Immature natural killer cell (primary cell): ENCODE measurements around the gene WNT3A. TPM values are rescaled to one million over a fixed set of nuclear protein-coding genes. Genes with fewer than 3 reads are reported as not detected.
A peak's percentile ranks its signal among the peaks of the same experiment; 100 is the strongest.

Source experiments
- DNase-seq, 3 donors: peaks; one replicate each; pipeline ENCODE4 v3.0.0; 2022; ENCODE audit warnings: mixed read lengths in 1 of 3
- H3K27ac Mint-ChIP-seq, 6 donors: one replicate each; pipeline ENCODE4 v1.8.0; 2020; ENCODE audit warnings: mixed read lengths in 6 of 6, mild to moderate bottlenecking in 5 of 6, inconsistent platforms in 4 of 6, moderate library complexity in 3 of 6
- H3K27me3 Mint-ChIP-seq, 3 donors: one replicate each; pipeline ENCODE4 v1.8.0; 2020 to 2021; ENCODE audit warnings: low read depth in 3 of 3, mild to moderate bottlenecking in 3 of 3, mixed read lengths in 3 of 3, moderate library complexity in 3 of 3, inconsistent platforms in 1 of 3
- H3K36me3 Mint-ChIP-seq, 3 donors: one replicate each; pipeline ENCODE4 v1.8.0; 2020; ENCODE audit warnings: mixed read lengths in 3 of 3, inconsistent platforms in 2 of 3, mild to moderate bottlenecking in 2 of 3
- H3K4me1 Mint-ChIP-seq, 2 donors: one replicate each; pipeline ENCODE4 v1.8.0; 2020; ENCODE audit warnings: inconsistent platforms in 2 of 2, mild to moderate bottlenecking in 2 of 2, mixed read lengths in 2 of 2, moderate library complexity in 1 of 2
- H3K4me3 Mint-ChIP-seq, 5 donors: one replicate each; pipeline ENCODE4 v1.8.0; 2020; ENCODE audit warnings: mild to moderate bottlenecking in 5 of 5, mixed read lengths in 5 of 5, inconsistent platforms in 3 of 5, moderate library complexity in 3 of 5
- H3K9me3 Mint-ChIP-seq, 6 donors: one replicate each; pipeline ENCODE4 v1.8.0; 2020; ENCODE audit warnings: mild to moderate bottlenecking in 6 of 6, mixed read lengths in 6 of 6, inconsistent platforms in 4 of 6, moderate library complexity in 3 of 6
- polyA plus RNA-seq, 3 donors: library from polyadenylated mRNA; unstranded; fragments of 300-500 nt; fragmentation: Illumina TruSeq; gene quantifications; one replicate each; pipeline ENCODE4 v1.2.3, GENCODE V29; 2021

Gene WNT3A
- polyA plus RNA-seq, 3 donors from 2014 or later = not detected

DNA sequence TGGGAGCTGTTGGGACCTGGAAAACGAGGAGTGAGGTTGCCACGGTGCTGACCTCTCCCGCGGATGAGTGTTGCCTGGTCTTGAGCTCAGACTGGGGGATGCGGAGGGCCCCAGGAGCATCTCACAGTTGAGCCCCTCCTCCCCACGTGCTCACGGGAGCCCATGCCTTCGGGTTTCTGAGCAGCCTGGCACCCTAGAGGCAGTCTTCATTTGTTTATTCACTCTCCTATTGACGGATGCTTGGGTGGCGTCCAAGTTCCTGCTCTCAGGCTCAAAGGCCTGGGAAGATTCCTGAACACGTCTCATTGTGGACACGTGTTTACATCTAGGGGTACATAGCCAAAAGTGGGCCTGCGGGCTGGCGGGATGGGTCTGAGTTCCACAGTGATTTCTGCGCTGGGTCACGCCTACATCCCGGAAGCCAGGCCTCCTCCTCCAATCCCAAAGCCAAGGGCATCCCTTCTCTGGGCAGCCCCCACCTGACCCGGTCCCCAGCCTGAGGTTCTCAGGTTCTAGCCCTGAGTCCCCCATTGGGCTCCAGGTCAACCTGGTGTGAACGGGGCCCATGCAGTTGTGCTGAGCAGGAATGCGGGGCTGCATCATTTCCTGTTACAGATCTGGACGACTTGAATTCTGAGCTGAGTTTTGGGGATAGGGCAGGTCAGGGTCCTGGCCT, 14.7 kb downstream of the WNT3A start:
- H3K4me1 Mint-ChIP-seq = no peaks in the 10 kb centered on the region
- DNase-seq = no peak

DNA sequence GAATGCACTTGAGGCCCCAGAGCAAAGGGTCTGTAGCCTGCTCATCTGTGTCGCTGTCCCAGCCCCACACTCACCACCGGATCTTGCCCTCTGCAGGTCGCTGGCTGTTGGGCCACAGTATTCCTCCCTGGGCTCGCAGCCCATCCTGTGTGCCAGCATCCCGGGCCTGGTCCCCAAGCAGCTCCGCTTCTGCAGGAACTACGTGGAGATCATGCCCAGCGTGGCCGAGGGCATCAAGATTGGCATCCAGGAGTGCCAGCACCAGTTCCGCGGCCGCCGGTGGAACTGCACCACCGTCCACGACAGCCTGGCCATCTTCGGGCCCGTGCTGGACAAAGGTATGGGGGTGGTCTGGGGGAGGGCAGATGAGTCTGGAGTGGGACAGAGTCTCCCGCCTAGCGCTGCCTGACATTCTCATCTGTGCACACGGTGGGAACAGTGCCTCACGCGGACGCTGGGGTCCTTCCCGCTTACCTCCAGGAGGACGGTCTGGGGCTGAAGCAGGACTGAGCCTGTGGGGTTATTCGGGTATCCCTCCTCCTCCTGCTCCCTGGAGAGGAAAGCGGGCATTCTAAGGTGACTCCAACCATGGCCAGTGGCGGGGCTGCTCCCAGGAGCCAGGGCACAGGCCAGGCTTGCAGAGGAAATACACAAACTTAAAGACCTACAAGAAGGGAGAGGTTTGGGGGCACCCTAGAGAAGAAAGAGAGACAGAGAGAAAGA, 15.9 kb downstream of the WNT3A start:
- no peaks in the 10 kb centered on the region for H3K9me3 Mint-ChIP-seq
- no peak for DNase-seq
- H3K4me3 Mint-ChIP-seq = no peak overlapping the region
- H3K27ac Mint-ChIP-seq = no peak overlapping the region
- no peaks in the 10 kb centered on the region for H3K36me3 Mint-ChIP-seq
- H3K4me1 Mint-ChIP-seq = no peaks in the 10 kb centered on the region
- peaks cover 0 to 13% (median 3%) of the 10 kb centered on the region in 3 donors for H3K27me3 Mint-ChIP-seq

More for the DNA sequence above, 14.7 kb downstream of the WNT3A start:
- Mint-ChIP-seq H3K27me3 (peaks cover 0 to 13% (median 5%) of the 10 kb centered on the region in 3 donors), H3K4me3 (no peak overlapping the region), H3K36me3 (no peaks in the 10 kb centered on the region), H3K9me3 (no peaks in the 10 kb centered on the region), H3K27ac (no peak overlapping the region)

- no peaks in the 10 kb centered on the region for H3K36me3 Mint-ChIP-seq
Measured at GRCh38 chr1:228023294-228023639, 16.5 kb downstream of the WNT3A start.

GRCh38 chr1:228029281-228029680, 22.5 kb downstream of the WNT3A start:
- Mint-ChIP-seq H3K27ac (no peak overlapping the region), H3K9me3 (no peaks in the 10 kb centered on the region), H3K36me3 (no peaks in the 10 kb centered on the region), H3K4me1 (no peaks in the 10 kb centered on the region), H3K27me3 (peaks cover 1 to 6% (median 4%) of the 10 kb centered on the region in 3 donors), H3K4me3 (no peak overlapping the region)
- no peak for DNase-seq

More at GRCh38 chr1:228023294-228023639, 16.5 kb downstream of the WNT3A start:
- no peaks in the 10 kb centered on the region for H3K9me3 Mint-ChIP-seq
- H3K27ac Mint-ChIP-seq = no peak overlapping the region
- no peak overlapping the region for H3K4me3 Mint-ChIP-seq
- no peak for DNase-seq
- peaks cover 0 to 13% (median 3%) of the 10 kb centered on the region in 3 donors for H3K27me3 Mint-ChIP-seq
- no peaks in the 10 kb centered on the region for H3K4me1 Mint-ChIP-seq

DNA sequence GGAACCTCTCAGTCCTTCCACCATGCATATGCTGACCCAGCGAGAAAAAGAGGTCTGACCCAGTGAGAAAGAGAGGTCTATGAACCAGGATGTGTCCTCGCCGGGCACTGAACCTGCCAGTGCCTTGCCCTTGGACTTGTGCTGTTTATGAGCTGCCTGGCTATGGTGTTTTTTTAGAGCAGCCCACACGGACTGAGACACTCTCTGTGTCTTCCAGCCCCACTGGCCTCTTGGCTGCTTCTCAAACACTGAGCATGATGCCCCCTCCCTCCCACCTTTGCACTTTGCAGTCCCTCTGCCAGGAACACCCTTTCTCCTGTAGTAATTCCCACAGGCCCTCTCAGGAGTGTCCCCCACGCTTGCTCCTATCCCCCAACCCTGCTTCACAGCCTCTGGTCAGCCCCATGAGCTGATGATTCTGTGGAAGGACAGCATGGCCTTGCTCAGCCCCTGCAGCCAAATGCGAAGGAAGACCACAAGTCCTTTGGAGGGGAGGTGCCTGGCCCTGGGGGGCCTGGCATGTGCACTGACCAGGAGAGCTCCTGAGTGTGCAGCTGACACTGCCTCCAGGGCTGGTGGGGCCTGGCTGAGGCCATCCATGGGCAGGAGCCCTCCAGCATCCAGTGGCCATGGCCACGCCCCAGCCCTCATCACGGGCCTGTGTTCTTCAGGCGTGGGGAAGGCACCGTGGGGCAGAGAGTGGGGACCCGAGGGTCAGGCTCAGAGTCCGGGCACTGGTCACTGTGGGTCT, 23.8 kb downstream of the WNT3A start:
- Mint-ChIP-seq H3K36me3 (no peaks in the 10 kb centered on the region), H3K9me3 (no peaks in the 10 kb centered on the region), H3K27me3 (peaks cover 1 to 4% (median 1%) of the 10 kb centered on the region in 3 donors), H3K4me1 (no peaks in the 10 kb centered on the region), H3K27ac (no peak overlapping the region), H3K4me3 (no peak overlapping the region)
- no peak for DNase-seq

- H3K9me3 Mint-ChIP-seq = no peaks in the 10 kb centered on the region
- no peak overlapping the region for H3K4me3 Mint-ChIP-seq
- no peaks in the 10 kb centered on the region for H3K4me1 Mint-ChIP-seq
- no peaks in the 10 kb centered on the region for H3K36me3 Mint-ChIP-seq
- H3K27me3 Mint-ChIP-seq = peaks cover 1 to 4% (median 3%) of the 10 kb centered on the region in 3 donors
- H3K27ac Mint-ChIP-seq = no peak overlapping the region
- no peak for DNase-seq
Measured at GRCh38 chr1:228031276-228031995, 24.6 kb downstream of the WNT3A start.

DNA sequence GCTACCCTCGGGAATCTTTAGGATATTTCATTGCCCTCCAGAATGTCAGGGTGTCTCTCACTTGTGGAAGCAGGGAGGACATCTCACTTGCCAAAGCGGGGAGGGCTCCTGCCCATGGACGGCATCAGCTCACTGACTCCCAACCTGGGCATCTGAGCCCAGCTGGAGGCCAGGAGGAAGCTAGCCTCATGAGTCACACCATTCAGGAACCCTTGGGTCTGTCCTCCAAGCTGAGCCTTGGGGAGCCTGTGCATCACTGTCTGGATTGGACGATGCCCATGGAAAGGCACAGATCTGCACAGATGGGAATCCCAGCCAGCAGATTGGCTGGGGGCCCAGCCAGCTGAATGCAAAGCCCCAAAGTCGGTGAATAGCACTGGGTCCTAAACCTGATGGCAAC, 25.2 kb downstream of the WNT3A start:
- no peak overlapping the region for H3K27ac Mint-ChIP-seq
- H3K27me3 Mint-ChIP-seq = peaks cover 1 to 5% (median 4%) of the 10 kb centered on the region in 3 donors
- no peaks in the 10 kb centered on the region for H3K9me3 Mint-ChIP-seq
- H3K4me1 Mint-ChIP-seq = no peaks in the 10 kb centered on the region
- no peaks in the 10 kb centered on the region for H3K36me3 Mint-ChIP-seq
- DNase-seq = no peak
- H3K4me3 Mint-ChIP-seq = no peak overlapping the region

DNA sequence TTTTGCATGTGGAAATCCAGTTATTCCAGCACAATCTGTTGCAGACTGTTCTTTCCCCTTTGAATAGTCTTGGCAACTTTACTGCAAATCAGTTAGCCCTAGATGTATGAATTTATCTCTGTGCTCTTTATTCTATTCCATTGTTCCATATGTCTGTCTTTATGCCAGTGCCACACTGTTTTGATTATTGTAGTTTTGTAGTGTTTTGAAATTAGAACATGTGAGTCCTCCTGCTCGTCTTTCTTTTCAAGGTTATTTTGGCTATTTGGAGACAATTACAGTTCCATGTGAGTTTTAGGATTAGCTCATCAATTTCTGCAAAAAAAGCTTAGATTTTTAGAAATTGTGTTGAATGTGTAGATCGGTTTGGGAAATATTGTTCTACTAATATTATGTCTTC, 26.6 kb downstream of the WNT3A start:
- Mint-ChIP-seq H3K27ac (no peak overlapping the region), H3K4me3 (no peak overlapping the region), H3K4me1 (no peaks in the 10 kb centered on the region), H3K36me3 (no peaks in the 10 kb centered on the region), H3K9me3 (no peaks in the 10 kb centered on the region), H3K27me3 (peaks cover 3 to 5% (median 5%) of the 10 kb centered on the region in 3 donors)
- no peak for DNase-seq

DNA sequence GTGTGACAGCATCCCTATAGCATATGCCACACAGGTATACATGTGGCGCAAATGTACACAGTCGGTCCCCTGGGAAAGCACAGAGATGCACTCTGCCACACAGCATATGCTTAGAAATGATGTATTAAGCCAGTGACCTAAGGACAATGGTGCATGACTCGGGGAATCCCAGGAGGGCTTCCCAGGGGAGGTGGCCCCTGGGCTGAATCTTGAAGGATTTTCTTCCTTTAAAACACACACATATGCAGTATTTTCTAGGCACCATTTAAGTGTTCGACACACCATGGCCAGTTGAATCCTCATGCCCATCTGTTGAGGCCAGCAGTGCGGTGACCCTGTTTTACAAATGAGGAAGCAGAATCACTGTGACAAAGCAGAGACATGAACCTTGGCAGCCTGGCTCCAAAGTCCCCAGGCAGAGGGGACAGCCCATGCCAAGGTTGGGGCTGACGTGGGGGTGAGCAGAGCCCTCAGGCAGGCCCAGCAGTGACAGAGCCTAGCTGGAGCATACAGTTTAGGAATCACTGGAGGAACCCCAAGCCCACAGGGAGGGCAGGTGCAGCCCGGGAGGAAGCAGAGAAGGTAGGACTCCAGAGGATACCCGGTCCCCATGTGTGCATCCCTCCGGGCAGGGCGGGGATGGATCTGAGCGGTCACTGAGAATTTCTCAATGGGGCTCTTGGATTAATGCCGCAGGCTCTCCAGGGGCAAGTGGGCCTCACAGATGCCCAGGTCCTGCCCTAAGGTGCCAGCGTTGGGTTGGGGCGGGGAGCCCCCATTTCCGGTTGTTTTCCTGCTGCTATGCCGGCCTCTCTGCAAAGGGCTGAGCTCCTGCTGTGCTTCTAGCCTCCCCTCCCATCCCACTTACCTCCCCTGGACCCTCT, 28.4 kb downstream of the WNT3A start:
- Mint-ChIP-seq H3K27me3 (peaks cover 5 to 8% (median 8%) of the 10 kb centered on the region in 3 donors), H3K9me3 (no peaks in the 10 kb centered on the region), H3K27ac (no peak overlapping the region), H3K4me1 (no peaks in the 10 kb centered on the region), H3K36me3 (no peaks in the 10 kb centered on the region), H3K4me3 (no peak overlapping the region)
- no peak for DNase-seq

DNA sequence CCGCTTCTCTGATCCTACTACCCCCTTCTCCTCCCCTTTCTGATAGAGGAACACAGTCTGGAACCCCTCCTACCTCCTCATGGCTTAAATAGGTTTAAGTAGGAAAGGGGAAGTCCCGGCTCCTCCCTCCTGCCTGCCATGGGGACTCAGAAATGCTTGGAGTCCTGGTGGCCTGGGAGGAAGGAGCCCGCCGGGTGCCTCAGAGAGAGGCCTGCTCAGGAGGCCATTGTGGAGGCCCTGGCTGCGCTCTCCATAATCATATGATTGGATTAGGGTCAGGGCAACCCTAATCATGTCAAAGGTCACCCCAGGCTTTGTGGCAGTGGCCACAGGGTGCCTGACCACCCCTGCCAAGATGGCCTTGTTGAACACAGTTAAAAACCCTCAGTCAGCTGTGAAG, 29.0 kb downstream of the WNT3A start:
- H3K36me3 Mint-ChIP-seq = no peaks in the 10 kb centered on the region
- no peaks in the 10 kb centered on the region for H3K4me1 Mint-ChIP-seq
- no peak overlapping the region for H3K27ac Mint-ChIP-seq
- peaks cover 5 to 10% (median 9%) of the 10 kb centered on the region in 3 donors for H3K27me3 Mint-ChIP-seq
- no peak overlapping the region for H3K4me3 Mint-ChIP-seq
- DNase-seq = no peak
- no peaks in the 10 kb centered on the region for H3K9me3 Mint-ChIP-seq

DNA sequence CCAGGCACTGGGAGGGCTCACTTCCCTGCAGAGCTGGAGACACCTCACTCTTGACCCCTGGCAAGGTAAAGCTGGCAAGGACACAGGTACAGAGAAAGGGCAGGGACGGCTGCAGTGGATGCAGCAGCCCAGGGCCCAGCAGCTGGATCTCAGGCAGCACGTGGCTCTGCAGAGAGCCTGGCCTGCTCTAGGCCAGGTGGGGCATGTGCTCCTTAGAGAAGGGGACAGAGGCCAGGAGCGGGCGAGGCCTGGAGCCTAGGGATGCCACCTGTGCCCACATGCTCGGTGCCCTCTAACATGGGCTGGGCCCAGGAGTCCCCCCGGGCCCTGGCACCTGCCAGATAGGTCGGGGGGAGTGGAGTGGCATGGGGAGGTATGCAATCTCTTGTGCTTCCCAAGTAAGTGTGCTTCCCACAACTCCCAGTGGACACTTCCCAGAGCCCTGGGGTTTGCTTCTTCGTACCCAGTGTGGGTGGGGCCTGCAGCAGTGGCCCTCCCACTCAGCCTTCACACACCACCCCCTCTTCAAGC, 30.0 kb downstream of the WNT3A start:
- H3K4me3 Mint-ChIP-seq = no peak overlapping the region
- H3K27ac Mint-ChIP-seq = no peak overlapping the region
- H3K9me3 Mint-ChIP-seq = no peaks in the 10 kb centered on the region
- H3K4me1 Mint-ChIP-seq = no peaks in the 10 kb centered on the region
- no peak for DNase-seq
- H3K36me3 Mint-ChIP-seq = no peaks in the 10 kb centered on the region
- H3K27me3 Mint-ChIP-seq = peaks cover 2 to 9% (median 9%) of the 10 kb centered on the region in 3 donors

DNA sequence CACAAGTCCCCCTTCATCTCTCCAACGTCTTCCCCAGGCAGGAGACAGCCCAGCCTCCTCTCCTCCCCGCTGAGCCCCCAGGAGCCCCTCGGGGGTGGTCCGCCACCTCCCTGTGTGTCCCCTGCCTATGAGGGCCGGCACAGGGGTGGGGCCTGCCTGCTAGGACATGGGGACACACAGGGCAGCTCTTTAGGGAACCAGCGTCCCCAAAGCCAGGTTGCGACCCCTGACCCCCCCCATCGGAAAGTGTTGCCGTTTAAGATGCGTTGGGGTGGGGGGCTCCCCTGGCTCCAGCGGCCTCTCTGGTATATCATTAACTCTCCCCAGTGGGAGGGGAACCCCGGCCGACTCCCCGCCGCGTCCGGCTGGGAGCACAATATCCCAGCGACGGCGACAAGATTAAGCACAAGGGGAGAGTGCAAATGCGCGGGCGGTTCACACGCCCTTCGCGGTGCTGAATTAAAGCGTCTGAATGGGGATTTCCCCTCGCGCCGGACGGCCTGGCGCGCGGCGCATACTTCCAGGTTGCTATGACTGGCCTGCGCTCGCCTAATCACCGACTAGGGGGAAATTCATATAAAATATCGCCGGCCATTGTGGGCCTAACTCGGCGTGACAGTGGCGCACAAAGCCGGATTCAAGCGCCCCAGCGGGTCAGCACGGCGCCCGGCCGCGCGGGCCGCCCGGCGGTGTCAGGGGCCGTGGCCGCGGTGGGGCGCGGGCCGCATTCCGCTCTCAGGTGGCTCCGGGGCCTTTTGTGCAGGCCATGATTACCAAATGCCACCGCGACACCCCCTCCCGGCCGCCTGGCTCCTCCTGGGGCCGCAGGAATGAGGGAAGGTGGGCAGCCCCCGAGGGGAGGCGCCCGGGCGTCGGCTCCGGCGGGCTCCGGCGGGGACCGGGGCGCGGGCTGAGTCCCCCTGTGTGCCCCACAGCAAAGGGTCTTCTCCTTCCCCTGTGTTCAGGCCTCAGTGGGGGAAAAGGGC, 30.9 kb downstream of the WNT3A start:
- no peak overlapping the region for H3K27ac Mint-ChIP-seq
- no peaks in the 10 kb centered on the region for H3K9me3 Mint-ChIP-seq
- peak overlapping the region in 1 of 5 donors; percentile 24 for H3K4me3 Mint-ChIP-seq
- no peaks in the 10 kb centered on the region for H3K4me1 Mint-ChIP-seq
- no peak for DNase-seq
- peaks cover 2 to 9% (median 9%) of the 10 kb centered on the region in 3 donors for H3K27me3 Mint-ChIP-seq
- no peaks in the 10 kb centered on the region for H3K36me3 Mint-ChIP-seq
